Mesangial cell (primary cell): Measurements from ENCODE around the gene EHF. TPM values are rescaled to one million over a fixed set of nuclear protein-coding genes. Genes with fewer than 3 reads are reported as not detected.

Experiments
- total RNA-seq: library from RNA; depleted of rRNA; stranded (reverse); fragments of >200 nt; gene quantifications from 2 replicates; pipeline ENCODE4 v1.2.3, GENCODE V29; 2015

EHF gene
- 0.16 TPM in 1 of 2 replicates, not detected in the other for total RNA-seq

DNA sequence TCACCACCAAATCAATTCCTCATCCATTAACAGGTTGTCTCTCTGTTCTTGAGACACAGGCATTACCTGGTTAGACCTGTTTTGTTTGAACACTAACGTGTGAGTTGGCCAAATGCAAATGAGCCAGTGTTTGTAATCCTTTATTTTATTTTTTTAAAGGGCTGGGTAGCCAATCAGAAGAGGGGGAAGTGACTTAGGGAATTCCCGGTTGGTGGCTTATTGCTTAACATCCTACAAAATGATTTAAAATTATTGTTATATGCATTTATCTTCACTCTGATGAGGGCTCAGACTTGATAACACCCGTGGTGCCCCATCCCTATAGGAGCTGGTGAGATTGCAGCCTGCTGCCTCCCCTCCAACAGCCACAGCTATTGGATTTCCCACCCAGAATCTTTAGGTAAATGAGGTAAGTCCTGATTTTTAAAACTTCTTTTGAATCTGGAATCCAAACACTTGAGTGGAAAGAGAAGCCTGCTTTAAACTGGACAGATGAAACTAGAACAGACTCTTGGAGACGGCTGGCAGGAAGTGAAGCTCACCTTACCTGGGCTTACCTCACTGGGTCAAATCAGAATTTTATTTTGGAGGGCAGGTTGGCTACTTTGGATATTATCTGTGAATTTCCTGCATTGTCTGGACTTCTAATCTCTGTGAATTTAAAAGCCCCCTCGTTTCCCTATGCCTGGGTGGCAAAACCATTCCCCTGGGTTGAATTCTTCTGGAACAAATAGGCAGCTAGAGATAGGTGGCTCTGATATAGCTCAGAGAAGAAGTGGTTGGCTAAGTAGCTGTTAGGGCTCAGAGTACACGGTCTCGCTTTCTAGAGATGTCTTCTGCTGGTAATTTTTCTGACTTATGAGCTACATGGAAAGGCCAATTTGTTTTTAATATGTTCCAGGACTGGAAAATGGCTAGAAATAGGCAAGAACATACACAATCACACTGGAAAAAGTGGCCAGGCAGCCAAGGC, at the start of gene EHF:
EHF (plus strand) TSS at position 274 of the 973 bp plus-strand sequence. CDS start 21,538 bp downstream, outside the sequence.

Other genes starting within 250 kb of the EHF start
- 39.3 and 61.7 TPM in 2 replicates for gene CAT, start 182.2 kb upstream of the EHF start, total RNA-seq
- gene ELF5, start 107.3 kb upstream of the EHF start, total RNA-seq = not detected in 2 replicates